GM19438 (cell line): ENCODE data around the gene TMPRSS13.
"Not testable (repeated sequence)": the region's sequence is repeated elsewhere in the genome, so short reads cannot be mapped to it uniquely, and the experiment has no call there.

ENCODE experiments used
- ATAC-seq: cut with Tn5 transposase; IDR thresholded peaks from one replicate; pipeline ENCODE4 v1.9.1; 2021; ENCODE audit warnings: low read depth; ENCODE audit not compliant: unreplicated experiment

Gene TMPRSS13

GRCh38 chr11:117929142-117929915 lies at the start of gene TMPRSS13:
TSS of gene TMPRSS13 (minus strand) at chr11:117929402. CDS start at chr11:117929307, 95 bp downstream.
- ATAC-seq = no peak

- ATAC-seq = no peak
Observed at GRCh38 chr11:117978991-117979390, 49.8 kb upstream of the TMPRSS13 start.

GRCh38 chr11:117978291-117978910 lies 49.2 kb upstream of the TMPRSS13 start:
- ATAC-seq = not testable (repeated sequence)

GRCh38 chr11:117977612-117978264 lies 48.5 kb upstream of the TMPRSS13 start:
- not testable (repeated sequence) for ATAC-seq

- ATAC-seq = no peak
Observed at GRCh38 chr11:117977029-117977428, 47.8 kb upstream of the TMPRSS13 start.

- ATAC-seq = no peak
Observed at GRCh38 chr11:117976445-117976844, 47.2 kb upstream of the TMPRSS13 start.

- ATAC-seq = no peak
Observed at GRCh38 chr11:117973503-117973860, 44.3 kb upstream of the TMPRSS13 start.

GRCh38 chr11:117972629-117973502 lies 43.7 kb upstream of the TMPRSS13 start:
- ATAC-seq = no peak

GRCh38 chr11:117972044-117972443 lies 42.8 kb upstream of the TMPRSS13 start:
- ATAC-seq = no peak

- ATAC-seq = peak; percentile 71
Observed at GRCh38 chr11:117970400-117971024, 41.3 kb upstream of the TMPRSS13 start.

GRCh38 chr11:117969160-117969991 lies 40.2 kb upstream of the TMPRSS13 start:
- no peak for ATAC-seq

GRCh38 chr11:117966908-117967307 lies 37.7 kb upstream of the TMPRSS13 start:
- no peak for ATAC-seq

GRCh38 chr11:117962826-117963225 lies 33.6 kb upstream of the TMPRSS13 start:
- ATAC-seq = no peak

- ATAC-seq = no peak
Observed at GRCh38 chr11:117961896-117962295, 32.7 kb upstream of the TMPRSS13 start.

GRCh38 chr11:117960406-117960805 lies 31.2 kb upstream of the TMPRSS13 start:
- no peak for ATAC-seq

- ATAC-seq = no peak
Observed at GRCh38 chr11:117959438-117960149, 30.4 kb upstream of the TMPRSS13 start.

GRCh38 chr11:117958949-117959348 lies 29.7 kb upstream of the TMPRSS13 start:
- no peak for ATAC-seq

GRCh38 chr11:117953024-117953671 lies 23.9 kb upstream of the TMPRSS13 start:
- no peak for ATAC-seq
